HG03342 (cell line): ENCODE results near the gene ESYT1.

Source experiments
- ATAC-seq: cut with Tn5 transposase; IDR thresholded peaks from one replicate; pipeline ENCODE4 v1.9.1; 2021; ENCODE audit warnings: mild to moderate bottlenecking, moderate library complexity; ENCODE audit not compliant: unreplicated experiment

Gene ESYT1

GRCh38 chr12:56128670-56129205 lies 671 bp downstream of the ESYT1 start:
- no peak for ATAC-seq

GRCh38 chr12:56129206-56129941 lies 1.3 kb downstream of the ESYT1 start:
- ATAC-seq = no peak

GRCh38 chr12:56129942-56130495 lies 2.0 kb downstream of the ESYT1 start:
- ATAC-seq = no peak

- ATAC-seq = no peak
Measured at GRCh38 chr12:56130876-56131275, 2.8 kb downstream of the ESYT1 start.

- no peak for ATAC-seq
Measured at GRCh38 chr12:56134897-56135296, 6.8 kb downstream of the ESYT1 start.

GRCh38 chr12:56137853-56138571 lies 9.9 kb downstream of the ESYT1 start:
- no peak for ATAC-seq

GRCh38 chr12:56141946-56142784 lies 14.1 kb downstream of the ESYT1 start:
- ATAC-seq = no peak

- ATAC-seq = no peak
Measured at GRCh38 chr12:56143217-56143616, 15.2 kb downstream of the ESYT1 start.

- no peak for ATAC-seq
Measured at GRCh38 chr12:56143870-56144269, 15.8 kb downstream of the ESYT1 start.

GRCh38 chr12:56145217-56145616 lies 17.1 kb downstream of the ESYT1 start:
- no peak for ATAC-seq

GRCh38 chr12:56146492-56147460 lies 18.7 kb downstream of the ESYT1 start:
- ATAC-seq = no peak

GRCh38 chr12:56150563-56150962 lies 22.5 kb downstream of the ESYT1 start:
- ATAC-seq = no peak

GRCh38 chr12:56151672-56152131 lies 23.6 kb downstream of the ESYT1 start:
- ATAC-seq = peak; percentile 54

GRCh38 chr12:56152132-56152755 lies 24.2 kb downstream of the ESYT1 start, which contains the start of gene MYL6B:
TSS of gene MYL6B (plus strand) at chr12:56152587. CDS start at chr12:56153919, 1,332 bp downstream.
- ATAC-seq = peak; percentile 86

- no peak for ATAC-seq
Measured at GRCh38 chr12:56152756-56153677, 24.9 kb downstream of the ESYT1 start.

- ATAC-seq = no peak
Measured at GRCh38 chr12:56153678-56154065, 25.6 kb downstream of the ESYT1 start.

GRCh38 chr12:56154246-56154771 lies 26.2 kb downstream of the ESYT1 start:
- no peak for ATAC-seq

GRCh38 chr12:56154818-56155217 lies 26.8 kb downstream of the ESYT1 start:
- ATAC-seq = no peak
